Progenitor cell of endocrine pancreas (in vitro differentiated cells): ENCODE results near the gene GPRIN1. TPM values are rescaled to one million over a fixed set of nuclear protein-coding genes. Genes with fewer than 3 reads are reported as not detected.

ENCODE experiments used
- DNase-seq: peaks from one replicate; pipeline ENCODE4 v3.0.0; 2021; ENCODE audit warnings: low spot score; ENCODE audit not compliant: unreplicated experiment
- H3K27ac Mint-ChIP-seq: 2 replicates; pipeline ENCODE4 v1.8.0; 2021; ENCODE audit warnings: mild to moderate bottlenecking, moderate library complexity, mixed read lengths
- H3K27me3 Mint-ChIP-seq: 2 replicates; pipeline ENCODE4 v1.8.0; 2021; ENCODE audit warnings: mixed read lengths
- H3K36me3 Mint-ChIP-seq: 2 replicates; pipeline ENCODE4 v1.8.0; 2022; ENCODE audit warnings: mixed read lengths; ENCODE audit not compliant: insufficient read depth
- H3K4me1 Mint-ChIP-seq: 2 replicates; pipeline ENCODE4 v1.8.0; 2021; ENCODE audit warnings: low read depth, mixed read lengths
- H3K4me3 Mint-ChIP-seq: 2 replicates; pipeline ENCODE4 v1.8.0; 2021; ENCODE audit warnings: low read depth, mild to moderate bottlenecking, moderate library complexity, mixed read lengths
- H3K9me3 Mint-ChIP-seq: 2 replicates; pipeline ENCODE4 v1.8.0; 2021; ENCODE audit warnings: low read depth, mixed read lengths
- total RNA-seq: library from RNA; stranded (reverse); gene quantifications from 2 replicates; pipeline ENCODE4 v1.2.1, GENCODE V29; 2021
- TF ChIP-seq, protein P1 (sequence below): fragments of 200-600 bp; sonication (generic); IDR thresholded peaks from one replicate; pipeline ENCODE4 v1.5.0; 2021; ENCODE audit warnings: antibody characterized with exemption, mild to moderate bottlenecking; ENCODE audit not compliant: unreplicated experiment

GPRIN1 gene
- total RNA-seq, 1 donor from 2014 or later, result 5.9 TPM

DNA sequence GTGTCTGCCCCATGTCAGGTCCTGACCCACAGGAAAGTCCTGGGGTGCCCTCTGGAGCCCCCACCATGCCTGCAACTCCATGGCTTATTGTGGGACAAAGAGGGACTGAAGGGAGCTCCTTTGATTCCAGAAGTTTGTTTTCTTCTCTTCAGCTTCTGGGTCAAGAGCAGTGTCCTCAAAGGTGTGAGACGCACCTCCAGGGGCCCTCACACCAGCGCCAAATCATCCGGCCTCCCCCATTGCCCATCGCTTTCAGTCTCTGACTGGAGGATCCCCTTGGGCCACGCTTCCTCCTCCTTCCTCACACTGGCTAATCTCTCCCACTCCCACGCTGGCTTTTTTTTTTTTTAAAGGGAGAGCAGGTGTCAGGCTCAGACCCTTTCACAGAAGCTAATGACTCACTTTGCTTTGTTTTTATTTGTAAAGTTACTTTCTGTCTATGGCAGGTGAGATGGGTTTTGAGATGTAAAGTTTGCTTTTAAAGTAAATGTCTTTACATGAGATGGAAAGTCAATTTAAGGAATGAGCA is 44.1 kb downstream of the GPRIN1 start:
- H3K4me1 Mint-ChIP-seq, result no peaks in the 10 kb centered on the region

DNA sequence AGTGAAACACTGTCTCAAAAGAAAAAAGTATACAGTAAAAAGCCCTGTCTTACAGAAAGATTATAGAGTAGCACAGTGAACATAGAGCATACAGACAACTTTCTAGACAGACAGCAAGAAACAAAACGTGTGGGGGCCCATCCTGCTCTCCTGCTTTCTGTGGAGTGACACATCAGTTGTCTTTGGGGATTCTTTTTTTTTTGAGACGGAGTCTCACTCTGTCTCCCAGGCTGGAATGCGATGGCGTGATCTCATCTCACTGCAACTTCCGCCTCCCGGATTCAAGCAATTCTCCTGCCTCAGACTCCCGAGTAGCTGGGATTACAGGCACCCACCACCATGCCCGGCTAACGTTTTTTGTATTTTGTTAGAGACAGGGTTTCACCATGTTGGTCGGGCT is 46.0 kb downstream of the GPRIN1 start:
- Mint-ChIP-seq H3K36me3 (no peaks in the 10 kb centered on the region), H3K9me3 (no peaks in the 10 kb centered on the region), H3K27ac (no peak overlapping the region), H3K27me3 (peaks cover 9% of the 10 kb centered on the region), H3K4me3 (no peak overlapping the region), H3K4me1 (no peaks in the 10 kb centered on the region)
- DNase-seq, result no peak
- TF ChIP-seq, protein P1, sequence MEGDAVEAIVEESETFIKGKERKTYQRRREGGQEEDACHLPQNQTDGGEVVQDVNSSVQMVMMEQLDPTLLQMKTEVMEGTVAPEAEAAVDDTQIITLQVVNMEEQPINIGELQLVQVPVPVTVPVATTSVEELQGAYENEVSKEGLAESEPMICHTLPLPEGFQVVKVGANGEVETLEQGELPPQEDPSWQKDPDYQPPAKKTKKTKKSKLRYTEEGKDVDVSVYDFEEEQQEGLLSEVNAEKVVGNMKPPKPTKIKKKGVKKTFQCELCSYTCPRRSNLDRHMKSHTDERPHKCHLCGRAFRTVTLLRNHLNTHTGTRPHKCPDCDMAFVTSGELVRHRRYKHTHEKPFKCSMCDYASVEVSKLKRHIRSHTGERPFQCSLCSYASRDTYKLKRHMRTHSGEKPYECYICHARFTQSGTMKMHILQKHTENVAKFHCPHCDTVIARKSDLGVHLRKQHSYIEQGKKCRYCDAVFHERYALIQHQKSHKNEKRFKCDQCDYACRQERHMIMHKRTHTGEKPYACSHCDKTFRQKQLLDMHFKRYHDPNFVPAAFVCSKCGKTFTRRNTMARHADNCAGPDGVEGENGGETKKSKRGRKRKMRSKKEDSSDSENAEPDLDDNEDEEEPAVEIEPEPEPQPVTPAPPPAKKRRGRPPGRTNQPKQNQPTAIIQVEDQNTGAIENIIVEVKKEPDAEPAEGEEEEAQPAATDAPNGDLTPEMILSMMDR, result no peak

More for the DNA sequence above, 44.1 kb downstream of the GPRIN1 start:
- DNase-seq, result no peak
- Mint-ChIP-seq H3K4me3 (no peak overlapping the region), H3K27ac (no peak overlapping the region), H3K9me3 (no peaks in the 10 kb centered on the region), H3K27me3 (peaks cover 9% of the 10 kb centered on the region), H3K36me3 (no peaks in the 10 kb centered on the region)
- TF ChIP-seq, protein P1, result no peak

DNA sequence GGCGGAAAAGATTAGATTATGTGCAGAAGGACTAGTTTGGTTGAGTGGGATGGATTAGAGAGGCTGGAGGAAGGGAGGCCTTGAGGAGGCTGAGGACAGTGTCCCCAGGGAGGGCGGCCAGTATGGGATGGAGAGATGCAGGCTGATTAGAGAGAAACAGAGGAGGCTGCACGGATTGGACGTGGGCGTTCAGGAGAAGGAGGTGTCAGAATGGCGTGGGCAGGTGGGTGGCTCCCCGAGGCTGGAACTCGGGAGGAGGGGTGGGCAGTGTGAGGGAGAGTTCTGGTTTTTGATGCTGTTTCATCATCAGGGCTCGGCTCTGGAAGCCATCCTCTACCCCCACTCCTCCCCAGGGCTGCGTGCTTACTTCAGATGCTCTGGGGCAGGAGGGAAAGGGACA is 47.8 kb downstream of the GPRIN1 start:
- H3K9me3 Mint-ChIP-seq, result no peaks in the 10 kb centered on the region
- no peaks in the 10 kb centered on the region for H3K36me3 Mint-ChIP-seq
- peaks cover 9% of the 10 kb centered on the region for H3K27me3 Mint-ChIP-seq
- DNase-seq, result no peak
- no peak overlapping the region for H3K4me3 Mint-ChIP-seq
- TF ChIP-seq, protein P1, result no peak
- H3K27ac Mint-ChIP-seq, result no peak overlapping the region
- no peaks in the 10 kb centered on the region for H3K4me1 Mint-ChIP-seq

DNA sequence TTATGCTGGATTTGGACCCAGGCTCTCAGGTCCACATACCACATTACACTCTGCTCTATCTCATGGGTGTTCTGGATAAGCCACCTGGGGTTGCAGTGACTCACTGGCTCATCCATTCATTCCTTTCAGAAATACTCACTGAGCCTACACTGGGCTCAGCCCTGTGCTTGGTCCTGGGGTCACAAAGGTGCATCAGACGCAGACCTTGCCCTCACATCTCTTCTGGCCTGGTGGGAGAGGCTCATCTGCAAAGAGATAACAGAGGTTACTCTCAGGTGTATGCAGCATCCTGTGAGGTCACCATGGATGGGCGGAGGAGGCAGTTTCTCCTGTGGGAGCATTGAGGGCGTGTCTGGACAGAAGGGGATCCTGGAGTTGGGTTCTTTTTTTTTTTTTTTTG is 48.7 kb downstream of the GPRIN1 start:
- H3K27me3 Mint-ChIP-seq, result peaks cover 9% of the 10 kb centered on the region
- no peaks in the 10 kb centered on the region for H3K36me3 Mint-ChIP-seq
- H3K4me3 Mint-ChIP-seq, result no peak overlapping the region
- no peak overlapping the region for H3K27ac Mint-ChIP-seq
- H3K9me3 Mint-ChIP-seq, result no peaks in the 10 kb centered on the region
- TF ChIP-seq, protein P1, result no peak
- DNase-seq, result no peak
- H3K4me1 Mint-ChIP-seq, result no peaks in the 10 kb centered on the region

DNA sequence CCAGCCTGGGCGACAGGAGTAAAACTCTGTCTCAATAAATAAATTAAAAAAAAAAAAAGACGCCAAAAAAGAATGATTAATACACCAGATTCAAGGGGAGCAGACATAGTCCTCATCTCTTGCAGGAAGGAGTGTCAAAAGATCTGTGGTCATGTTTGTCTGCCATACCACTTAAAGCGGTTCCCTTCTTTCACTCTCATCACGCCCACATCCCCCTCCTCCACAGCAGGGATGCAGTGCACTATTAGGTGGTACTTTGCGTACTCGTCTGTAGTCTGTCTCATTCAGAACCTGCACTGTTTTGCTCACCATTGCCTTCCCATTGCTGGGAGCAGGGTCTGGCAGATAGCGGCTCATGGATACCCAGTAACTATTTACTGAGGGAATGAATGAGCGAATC is 49.6 kb downstream of the GPRIN1 start:
- H3K27ac Mint-ChIP-seq, result no peak overlapping the region
- peaks cover 5% of the 10 kb centered on the region for H3K27me3 Mint-ChIP-seq
- TF ChIP-seq, protein P1, result no peak
- no peak for DNase-seq
- no peaks in the 10 kb centered on the region for H3K36me3 Mint-ChIP-seq
- H3K4me1 Mint-ChIP-seq, result no peaks in the 10 kb centered on the region
- no peak overlapping the region for H3K4me3 Mint-ChIP-seq
- H3K9me3 Mint-ChIP-seq, result no peaks in the 10 kb centered on the region
